CD4-positive, alpha-beta T cell (primary cell): ENCODE results near the gene THADA. TPM values are rescaled to one million over a fixed set of nuclear protein-coding genes. Genes with fewer than 3 reads are reported as not detected.
A peak's percentile ranks its signal among the peaks of the same experiment; 100 is the strongest.

ENCODE experiments used
- ATAC-seq: fragments of 200-7000 bp; cut with Tn5 transposase; one replicate; pipeline ENCODE4 v1.10.0; 2022; ENCODE audit warnings: mild to moderate bottlenecking; ENCODE audit not compliant: poor library complexity
- CTCF ChIA-PET: fragments of 350-600 bp; sonication (Branson Sonifier 250); formaldehyde crosslinking; loops from one replicate; lab custom pipeline; 2021; ENCODE audit warnings: antibody characterized with exemption, inconsistent platforms; lab: Charles Lee
- POLR2A ChIA-PET: fragments of 350-600 bp; sonication (Branson Sonifier 250); formaldehyde crosslinking; loops from one replicate; lab custom pipeline; 2021; ENCODE audit warnings: antibody characterized with exemption, inconsistent platforms; lab: Charles Lee
- DNase-seq, 14 experiments: peaks; one replicate each; pipeline ENCODE4 v3.0.0-alpha.2; 2013 to 2020; ENCODE audit warnings: mixed read lengths in 2 of 14
- H3K27ac ChIP-seq, 2 donors: one replicate each; pipeline versions ENCODE4 v1.5.1 to v1.7.0; 2013; ENCODE audit warnings: low read length in 2 of 2, low read depth in 1 of 2, mild to moderate bottlenecking in 1 of 2
- H3K27me3 ChIP-seq, 2 experiments: 1 replicate in 1 of 2; 2 replicates in 1 of 2; pipeline versions ENCODE4 v1.6.1 to v1.7.0; 2013; ENCODE audit warnings: low read length in 2 of 2, control low read depth in 1 of 2, mild to moderate bottlenecking in 1 of 2, moderate library complexity in 1 of 2; ENCODE audit not compliant: insufficient read depth in 2 of 2, control insufficient read depth in 1 of 2
- H3K36me3 ChIP-seq: one replicate; pipeline ENCODE4 v1.6.1; 2013; ENCODE audit warnings: low read length, control low read depth; ENCODE audit not compliant: insufficient read depth
- H3K4me1 ChIP-seq: one replicate; pipeline ENCODE4 v1.6.1; 2013; ENCODE audit warnings: low read length, control low read depth; ENCODE audit not compliant: insufficient read depth
- H3K4me3 ChIP-seq: one replicate; pipeline ENCODE4 v1.5.1; 2013; ENCODE audit warnings: mild to moderate bottlenecking, low read length, moderate library complexity
- H3K9me3 ChIP-seq, 2 experiments: 1 replicate in 1 of 2; 2 replicates in 1 of 2; pipeline versions ENCODE4 v1.6.1 to v1.7.0; 2013; ENCODE audit warnings: low read length in 2 of 2, mild to moderate bottlenecking in 2 of 2, control low read depth in 1 of 2, moderate library complexity in 1 of 2; ENCODE audit not compliant: control insufficient read depth in 1 of 2, insufficient read depth in 1 of 2
- H3K27ac Mint-ChIP-seq: one replicate; pipeline ENCODE4 v1.8.0; 2020; ENCODE audit warnings: mixed read lengths
- H3K27me3 Mint-ChIP-seq: one replicate; pipeline ENCODE4 v1.8.0; 2021; ENCODE audit warnings: mixed read lengths
- H3K36me3 Mint-ChIP-seq: one replicate; pipeline ENCODE4 v1.8.0; 2021; ENCODE audit warnings: low read depth, mixed read lengths
- H3K4me1 Mint-ChIP-seq: one replicate; pipeline ENCODE4 v1.8.0; 2021; ENCODE audit warnings: low read depth, mixed read lengths
- H3K4me3 Mint-ChIP-seq: one replicate; pipeline ENCODE4 v1.8.0; 2020; ENCODE audit warnings: mild to moderate bottlenecking, mixed read lengths
- H3K9me3 Mint-ChIP-seq: one replicate; pipeline ENCODE4 v1.8.0; 2020; ENCODE audit warnings: mixed read lengths
- CTCF ChIP-seq: fragments of 200-600 bp; IDR thresholded peaks from one replicate; pipeline ENCODE4 v1.8.0; 2022; ENCODE audit warnings: antibody characterized with exemption, mild to moderate bottlenecking
- intact Hi-C, 2 experiments: fragments of 100-400 bp; cut with DNase I in 1 of 2; cut with micrococcal nuclease in 1 of 2; formaldehyde crosslinking; loops; one replicate each; pipeline versions ENCODE4 v1.15.1 to v1.9.0; 2023 to 2025; cut with DNase I, micrococcal nuclease
- total RNA-seq, 174 experiments: library from RNA in 2 of 174; stranded (reverse) in 2 of 174; gene quantifications; one replicate each; pipeline ENCODE4 v1.2.3 and lab custom pipeline; 2021 to 2026

THADA gene
- total RNA-seq, 2 experiments from 2014 or later, result 29.3 to 32.9 TPM

GRCh38 chr2:43184339-43184895 lies 411.4 kb downstream of the THADA start:
- H3K27ac Mint-ChIP-seq, result peak overlapping the region; percentile 81
- no peaks in the 10 kb centered on the region for H3K27me3 Mint-ChIP-seq
- H3K4me3 Mint-ChIP-seq, result peak overlapping the region; percentile 5
- H3K9me3 Mint-ChIP-seq, result no peaks in the 10 kb centered on the region
- DNase-seq (peak in 11 of 14 experiments; percentile 22 to 75 (median 51)), ATAC-seq (peak; percentile 85)
- CTCF ChIA-PET, result interaction anchor here (0.7 kb wide), 1 partner anchor 10 kb away, joined by 3 read pairs; no protein-coding TSS in a partner anchor
- no peaks in the 10 kb centered on the region for H3K36me3 ChIP-seq
- TF ChIP-seq CTCF, result no peak
- POLR2A ChIA-PET, result interaction anchor here (0.6 to 0.9 kb wide), 2 partner anchors 11 to 244 kb away, joined by 3 to 4 read pairs; no protein-coding TSS in a partner anchor
- no peak overlapping the region for H3K27ac ChIP-seq
- no peaks in the 10 kb centered on the region for H3K9me3 ChIP-seq
- peaks cover 62% of the 10 kb centered on the region for H3K4me1 Mint-ChIP-seq
- H3K4me1 ChIP-seq, result peaks cover 77% of the 10 kb centered on the region
- H3K27me3 ChIP-seq, result no peaks in the 10 kb centered on the region
- intact Hi-C loops, result no loop called here
- H3K36me3 Mint-ChIP-seq, result no peaks in the 10 kb centered on the region
- H3K4me3 ChIP-seq, result no peak overlapping the region

GRCh38 chr2:43183743-43184142 lies 412.1 kb downstream of the THADA start:
- Mint-ChIP-seq H3K9me3 (no peaks in the 10 kb centered on the region), H3K36me3 (peaks cover under 1% of the 10 kb centered on the region), H3K4me3 (no peak overlapping the region), H3K27ac (peak overlapping the region; percentile 81), H3K27me3 (no peaks in the 10 kb centered on the region), H3K4me1 (peaks cover 63% of the 10 kb centered on the region)
- no peak overlapping the region for H3K27ac ChIP-seq
- no peaks in the 10 kb centered on the region for H3K27me3 ChIP-seq
- no peak overlapping the region for H3K4me3 ChIP-seq
- intact Hi-C loops, result no loop called here
- CTCF ChIA-PET, result no interaction called here
- ATAC-seq, result no peak
- no peak for TF ChIP-seq CTCF
- no peak for DNase-seq
- H3K36me3 ChIP-seq, result no peaks in the 10 kb centered on the region
- POLR2A ChIA-PET, result interaction anchor here (0.6 kb wide), 1 partner anchor 243 kb away, joined by 3 read pairs; no protein-coding TSS in a partner anchor
- H3K9me3 ChIP-seq, result no peaks in the 10 kb centered on the region
- peaks cover 78% of the 10 kb centered on the region for H3K4me1 ChIP-seq

GRCh38 chr2:43180897-43181296 lies 414.9 kb downstream of the THADA start:
- ChIA-PET CTCF (interaction anchor here (3.8 kb wide), 1 partner anchor 11 kb away, joined by 15 read pairs; no protein-coding TSS in a partner anchor), POLR2A (interaction anchor here (0.8 to 16.1 kb wide), 3 partner anchors 11 to 40 kb away, joined by 3 to 790 read pairs (median 217); partner anchors contain the start of gene ZFP36L2)
- Histone ChIP-seq H3K4me3 (no peak overlapping the region), H3K36me3 (no peaks in the 10 kb centered on the region), H3K9me3 (no peaks in the 10 kb centered on the region), H3K27ac (no peak overlapping the region), H3K27me3 (no peaks in the 10 kb centered on the region), H3K4me1 (peaks cover 80% of the 10 kb centered on the region)
- intact Hi-C loops, result no loop called here
- Mint-ChIP-seq H3K9me3 (no peaks in the 10 kb centered on the region), H3K4me1 (peaks cover 70% of the 10 kb centered on the region), H3K27me3 (no peaks in the 10 kb centered on the region), H3K27ac (peak overlapping the region; percentile 80), H3K4me3 (peak overlapping the region; percentile 25), H3K36me3 (peaks cover 7% of the 10 kb centered on the region)
- no peak for TF ChIP-seq CTCF
- ATAC-seq, result no peak
- no peak for DNase-seq

Other genes starting within 250 kb of the THADA start
- gene PLEKHH2, start 41.2 kb upstream of the THADA start, total RNA-seq, result 1 to 10 TPM; 1.6 to 2.7 TPM
- not detected for gene C1GALT1C1L, start 80.4 kb upstream of the THADA start, total RNA-seq
- 1 to 10 TPM; 2.1 to 2.2 TPM for gene DYNC2LI1, start 178.0 kb upstream of the THADA start, total RNA-seq
- gene ABCG5, start 242.8 kb upstream of the THADA start, total RNA-seq, result not detected
- not detected for gene ABCG8, start 242.9 kb upstream of the THADA start, total RNA-seq